Measurements from ENCODE around the gene D2HGDH. TPM values are rescaled to one million over a fixed set of nuclear protein-coding genes. Genes with fewer than 3 reads are reported as not detected.

The D2HGDH gene
- total and polyA plus RNA-seq, 2 donors from 2014 or later = 37.0 to 49.3 TPM

DNA sequence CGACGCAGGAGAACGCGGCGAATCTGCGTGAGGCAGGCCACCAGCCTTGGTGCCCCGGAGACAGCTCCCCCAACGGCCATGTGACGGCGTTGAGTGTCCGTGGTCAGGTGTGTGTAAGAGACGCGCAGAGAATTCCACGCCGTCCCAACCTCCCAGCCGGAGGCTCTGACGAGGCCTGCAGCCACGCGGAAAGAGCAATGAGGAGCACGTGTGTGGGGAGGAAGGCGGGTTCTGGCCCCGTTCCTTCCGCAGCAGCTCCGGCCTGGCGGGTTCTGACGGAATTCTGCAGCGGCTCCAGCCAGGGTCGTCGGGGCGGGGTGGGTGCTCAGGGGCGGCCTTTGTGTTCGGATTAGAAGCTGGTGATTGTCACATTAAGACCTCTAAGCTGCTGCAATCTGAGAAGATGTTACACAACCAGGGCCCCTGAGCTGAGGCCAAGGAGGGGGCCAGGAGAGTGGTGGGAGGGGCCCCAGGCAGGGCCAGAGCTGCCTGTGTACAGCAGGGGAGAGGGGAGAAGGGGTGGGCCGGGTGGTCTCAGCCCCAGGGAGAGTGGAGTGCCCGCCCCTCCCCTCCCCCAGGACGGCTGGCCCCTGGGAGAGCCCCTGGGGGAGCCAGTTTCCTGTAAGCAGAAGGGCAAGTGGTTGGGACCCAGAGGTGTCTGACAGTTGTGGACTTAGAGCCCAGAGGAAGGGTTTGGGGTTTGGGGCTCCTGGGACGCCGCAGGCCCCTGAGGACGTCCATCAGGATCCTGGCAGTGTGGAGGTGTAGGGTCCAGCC lies 37.0 kb downstream of the D2HGDH start:
- intact Hi-C loops (cut with DNase I) = no loop called here
- H3K9me3 ChIP-seq (ENCODE audit: control insufficient read depth in 2 of 3, insufficient read depth in 1 of 3, low read length in 3 of 3) = no peaks in the 10 kb centered on the region
- FAIRE-seq (no peak), DNase-seq (peak; percentile 45 to 94 (median 77))
- TF ChIP-seq, protein P1, sequence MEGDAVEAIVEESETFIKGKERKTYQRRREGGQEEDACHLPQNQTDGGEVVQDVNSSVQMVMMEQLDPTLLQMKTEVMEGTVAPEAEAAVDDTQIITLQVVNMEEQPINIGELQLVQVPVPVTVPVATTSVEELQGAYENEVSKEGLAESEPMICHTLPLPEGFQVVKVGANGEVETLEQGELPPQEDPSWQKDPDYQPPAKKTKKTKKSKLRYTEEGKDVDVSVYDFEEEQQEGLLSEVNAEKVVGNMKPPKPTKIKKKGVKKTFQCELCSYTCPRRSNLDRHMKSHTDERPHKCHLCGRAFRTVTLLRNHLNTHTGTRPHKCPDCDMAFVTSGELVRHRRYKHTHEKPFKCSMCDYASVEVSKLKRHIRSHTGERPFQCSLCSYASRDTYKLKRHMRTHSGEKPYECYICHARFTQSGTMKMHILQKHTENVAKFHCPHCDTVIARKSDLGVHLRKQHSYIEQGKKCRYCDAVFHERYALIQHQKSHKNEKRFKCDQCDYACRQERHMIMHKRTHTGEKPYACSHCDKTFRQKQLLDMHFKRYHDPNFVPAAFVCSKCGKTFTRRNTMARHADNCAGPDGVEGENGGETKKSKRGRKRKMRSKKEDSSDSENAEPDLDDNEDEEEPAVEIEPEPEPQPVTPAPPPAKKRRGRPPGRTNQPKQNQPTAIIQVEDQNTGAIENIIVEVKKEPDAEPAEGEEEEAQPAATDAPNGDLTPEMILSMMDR (IDR thresholded peaks at IDR 0.05; ENCODE audit: borderline replicate concordance, extremely low read depth, insufficient read depth) = no peak
- H3K27ac ChIP-seq (ENCODE audit: low read depth in 2 of 2, low read length in 2 of 2) = no peak overlapping the region
- no peak overlapping the region for H3K4me3 ChIP-seq (ENCODE audit: low read length in 3 of 3)
- no peak overlapping the region for H3K9ac ChIP-seq (ENCODE audit: low read length in 3 of 3)
- peaks cover 0 to 13% (median 10%) of the 10 kb centered on the region in 3 donors for H3K4me1 ChIP-seq (ENCODE audit: control insufficient read depth in 2 of 3, insufficient read depth in 2 of 3, low read depth in 1 of 3, low read length in 3 of 3)
- no peaks in the 10 kb centered on the region for H3K36me3 ChIP-seq (ENCODE audit: control insufficient read depth in 2 of 3, insufficient read depth in 3 of 3, low read length in 3 of 3)
- H3K27me3 ChIP-seq (ENCODE audit: control insufficient read depth, insufficient read depth, low read length) = no peaks in the 10 kb centered on the region

DNA sequence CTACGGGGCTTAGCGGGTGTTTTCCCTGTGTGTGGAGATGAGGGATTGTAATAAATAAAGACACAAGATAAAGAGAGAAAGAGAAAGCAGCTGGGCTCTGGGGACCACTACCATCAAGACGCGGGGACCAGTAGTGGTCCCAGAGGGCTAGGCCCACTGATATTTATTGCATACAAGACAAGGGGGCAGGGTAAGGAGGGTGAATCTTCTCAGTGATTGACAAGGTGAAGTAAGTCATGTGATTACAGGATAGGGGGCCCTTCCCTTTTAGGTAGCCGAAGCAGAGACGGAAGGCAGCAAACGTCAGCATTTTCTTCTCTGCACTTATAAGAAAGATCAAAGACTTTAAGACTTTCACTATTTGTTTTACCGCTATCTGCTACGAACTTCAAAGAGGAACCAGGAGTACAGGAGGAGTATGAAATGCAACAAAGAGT lies 37.7 kb downstream of the D2HGDH start:
- H3K27me3 ChIP-seq (ENCODE audit: control insufficient read depth, insufficient read depth, low read length) = no peaks in the 10 kb centered on the region
- H3K9ac ChIP-seq (ENCODE audit: low read length in 3 of 3) = no peak overlapping the region
- DNase-seq = no peak
- H3K36me3 ChIP-seq (ENCODE audit: control insufficient read depth in 2 of 3, insufficient read depth in 3 of 3, low read length in 3 of 3) = no peaks in the 10 kb centered on the region
- H3K4me3 ChIP-seq (ENCODE audit: low read length in 3 of 3) = no peak overlapping the region
- no peak overlapping the region for H3K27ac ChIP-seq (ENCODE audit: low read depth in 2 of 2, low read length in 2 of 2)
- no peaks in the 10 kb centered on the region for H3K9me3 ChIP-seq (ENCODE audit: control insufficient read depth in 2 of 3, insufficient read depth in 1 of 3, low read length in 3 of 3)
- TF ChIP-seq, protein P1 (IDR thresholded peaks at IDR 0.05; ENCODE audit: borderline replicate concordance, extremely low read depth, insufficient read depth) = no peak
- peaks cover 0 to 13% (median 10%) of the 10 kb centered on the region in 3 donors for H3K4me1 ChIP-seq (ENCODE audit: control insufficient read depth in 2 of 3, insufficient read depth in 2 of 3, low read depth in 1 of 3, low read length in 3 of 3)
- intact Hi-C loops (cut with DNase I) = no loop called here
- no peak for FAIRE-seq

DNA sequence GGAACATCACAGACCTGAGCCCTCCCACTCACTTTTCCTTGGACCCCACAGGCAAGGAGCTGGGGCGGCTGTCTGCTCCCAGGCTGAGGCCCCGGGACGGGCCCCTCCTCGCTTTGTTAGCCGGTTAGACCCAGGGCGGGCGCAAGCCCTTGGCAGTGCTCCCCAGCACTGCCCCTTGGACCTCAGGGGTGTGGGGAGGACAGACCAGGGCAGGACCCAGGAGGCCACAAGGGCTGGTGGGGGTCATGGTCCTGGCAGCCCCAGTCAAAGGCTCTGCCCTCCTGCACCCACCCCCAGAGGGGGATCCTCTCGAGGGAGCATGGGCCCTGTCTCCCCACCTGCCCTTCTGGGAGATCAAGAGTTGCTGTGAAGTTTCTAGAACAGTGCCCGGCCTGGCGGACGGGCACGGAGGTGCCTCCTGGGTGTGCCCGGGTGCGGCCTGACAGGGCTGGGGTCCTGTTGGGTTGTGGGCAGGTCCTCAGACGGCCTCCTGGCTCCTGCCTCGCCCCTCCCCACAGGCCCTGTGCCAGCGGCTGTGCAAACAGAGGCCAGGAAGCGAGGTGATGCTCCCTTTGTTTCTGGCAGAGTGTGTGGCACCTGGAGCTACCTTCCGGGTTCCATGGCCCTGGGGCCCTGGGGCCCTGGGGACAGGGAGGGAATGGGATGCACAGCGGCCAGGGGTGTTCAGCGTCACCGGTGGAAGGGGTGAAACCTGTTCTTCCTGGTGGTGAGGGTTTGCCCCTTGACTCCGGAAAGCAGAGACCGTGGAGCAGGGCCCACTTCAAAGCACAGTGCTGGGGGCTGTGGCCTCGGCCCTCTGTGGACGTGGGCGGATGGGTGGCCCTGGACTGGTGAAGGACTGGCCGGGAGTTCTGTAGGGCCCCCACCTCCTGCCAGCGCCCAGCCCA lies 39.3 kb downstream of the D2HGDH start:
- Histone ChIP-seq H3K27me3 (ENCODE audit: control insufficient read depth, insufficient read depth, low read length) (no peaks in the 10 kb centered on the region), H3K36me3 (ENCODE audit: control insufficient read depth in 2 of 3, insufficient read depth in 3 of 3, low read length in 3 of 3) (no peaks in the 10 kb centered on the region), H3K4me3 (ENCODE audit: low read length in 3 of 3) (no peak overlapping the region), H3K27ac (ENCODE audit: low read depth in 2 of 2, low read length in 2 of 2) (no peak overlapping the region), H3K4me1 (ENCODE audit: control insufficient read depth in 2 of 3, insufficient read depth in 2 of 3, low read depth in 1 of 3, low read length in 3 of 3) (peaks cover 0 to 13% (median 10%) of the 10 kb centered on the region in 3 donors), H3K9me3 (ENCODE audit: control insufficient read depth in 2 of 3, insufficient read depth in 1 of 3, low read length in 3 of 3) (no peaks in the 10 kb centered on the region), H3K9ac (ENCODE audit: low read length in 3 of 3) (no peak overlapping the region)
- TF ChIP-seq, protein P1 (IDR thresholded peaks at IDR 0.05; ENCODE audit: borderline replicate concordance, extremely low read depth, insufficient read depth) = no peak
- DNase-seq (peak in 1 of 5 donors; percentile 60), FAIRE-seq (no peak)
- intact Hi-C loops (cut with DNase I) = no loop called here

Data from kidney (tissue), 14 donors.